HG03342 (cell line): ENCODE measurements around the gene TP53.

ENCODE experiments used
- ATAC-seq: cut with Tn5 transposase; IDR thresholded peaks from one replicate; pipeline ENCODE4 v1.9.1; 2021; ENCODE audit warnings: mild to moderate bottlenecking, moderate library complexity; ENCODE audit not compliant: unreplicated experiment

Gene TP53

GRCh38 chr17:7687072-7687907 is at the start of gene TP53:
Gene TP53, minus strand, starts transcription at chr17:7687490. Its CDS starts 10,896 bp downstream, at chr17:7676594.
- ATAC-seq = peak; percentile 35

- no peak for ATAC-seq
These were observed 45.8 kb upstream of the TP53 start for GRCh38 chr17:7732981-7733539.

- no peak for ATAC-seq
These were observed 42.5 kb upstream of the TP53 start for GRCh38 chr17:7729816-7730215.

GRCh38 chr17:7727886-7728285 is 40.6 kb upstream of the TP53 start:
- ATAC-seq = no peak

GRCh38 chr17:7721612-7722011 is 34.3 kb upstream of the TP53 start:
- ATAC-seq = no peak

- no peak for ATAC-seq
These were observed 32.8 kb upstream of the TP53 start for GRCh38 chr17:7720125-7720524.

- no peak for ATAC-seq
These were observed 32.4 kb upstream of the TP53 start for GRCh38 chr17:7719661-7720060.

- no peak for ATAC-seq
These were observed 30.6 kb upstream of the TP53 start for GRCh38 chr17:7717756-7718350.

GRCh38 chr17:7716901-7717755 is 29.8 kb upstream of the TP53 start, which contains the start of gene DNAH2:
Gene DNAH2, plus strand, starts transcription at chr17:7717744. Its CDS starts 1,991 bp downstream, at chr17:7719735.
- no peak for ATAC-seq

- no peak for ATAC-seq
These were observed 28.9 kb upstream of the TP53 start for GRCh38 chr17:7715936-7716886.

GRCh38 chr17:7714721-7715594 is 27.7 kb upstream of the TP53 start:
- ATAC-seq = no peak

- no peak for ATAC-seq
These were observed 26.5 kb upstream of the TP53 start for GRCh38 chr17:7713782-7714181.

- no peak for ATAC-seq
These were observed 25.0 kb upstream of the TP53 start for GRCh38 chr17:7712111-7712771.

- ATAC-seq = no peak
These were observed 23.9 kb upstream of the TP53 start for GRCh38 chr17:7711051-7711755.

- no peak for ATAC-seq
These were observed 23.0 kb upstream of the TP53 start for GRCh38 chr17:7710301-7710700.

- no peak for ATAC-seq
These were observed 21.7 kb upstream of the TP53 start for GRCh38 chr17:7709031-7709430.

GRCh38 chr17:7707858-7708750 is 20.8 kb upstream of the TP53 start:
- ATAC-seq = no peak
